C4-2B (cell line): Measurements from ENCODE around the gene KDM2A.
"Not testable (repeated sequence)": the region's sequence is repeated elsewhere in the genome, so short reads cannot be mapped to it uniquely, and the experiment has no call there.

Source experiments
- H3K27ac ChIP-seq: fragments of 450-650 bp; 2 replicates; pipeline ENCODE4 v1.5.1; 2017
- ZFX ChIP-seq: fragments of 450-650 bp; IDR thresholded peaks from 2 replicates; pipeline ENCODE4 v1.6.1; 2017
- TF ChIP-seq, protein P1 (sequence below): fragments of 450-650 bp; conservative IDR thresholded peaks from 2 replicates; pipeline ENCODE4 v1.5.1; 2017; ENCODE audit warnings: mild to moderate bottlenecking

KDM2A gene

DNA sequence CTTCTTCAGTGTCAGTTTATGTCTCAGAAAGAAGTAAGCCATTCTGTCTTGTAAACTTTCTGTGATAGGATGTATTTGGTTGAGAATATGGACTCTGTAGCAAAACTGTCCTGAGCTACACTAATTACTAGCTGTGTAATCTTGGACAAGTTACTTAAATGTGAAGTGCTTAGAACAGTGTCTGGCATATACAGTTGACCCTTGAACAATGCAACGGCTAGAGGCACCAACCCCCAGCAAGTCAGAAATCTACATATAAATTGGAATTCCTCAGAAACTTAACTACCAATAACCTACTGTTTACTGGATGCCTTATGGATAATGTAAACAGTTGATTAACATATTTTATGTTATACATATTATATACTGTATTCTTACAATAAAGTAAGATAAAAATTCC is 78.5 kb downstream of the KDM2A start:
- H3K27ac ChIP-seq, result no peak overlapping the region
- TF ChIP-seq, protein P1, sequence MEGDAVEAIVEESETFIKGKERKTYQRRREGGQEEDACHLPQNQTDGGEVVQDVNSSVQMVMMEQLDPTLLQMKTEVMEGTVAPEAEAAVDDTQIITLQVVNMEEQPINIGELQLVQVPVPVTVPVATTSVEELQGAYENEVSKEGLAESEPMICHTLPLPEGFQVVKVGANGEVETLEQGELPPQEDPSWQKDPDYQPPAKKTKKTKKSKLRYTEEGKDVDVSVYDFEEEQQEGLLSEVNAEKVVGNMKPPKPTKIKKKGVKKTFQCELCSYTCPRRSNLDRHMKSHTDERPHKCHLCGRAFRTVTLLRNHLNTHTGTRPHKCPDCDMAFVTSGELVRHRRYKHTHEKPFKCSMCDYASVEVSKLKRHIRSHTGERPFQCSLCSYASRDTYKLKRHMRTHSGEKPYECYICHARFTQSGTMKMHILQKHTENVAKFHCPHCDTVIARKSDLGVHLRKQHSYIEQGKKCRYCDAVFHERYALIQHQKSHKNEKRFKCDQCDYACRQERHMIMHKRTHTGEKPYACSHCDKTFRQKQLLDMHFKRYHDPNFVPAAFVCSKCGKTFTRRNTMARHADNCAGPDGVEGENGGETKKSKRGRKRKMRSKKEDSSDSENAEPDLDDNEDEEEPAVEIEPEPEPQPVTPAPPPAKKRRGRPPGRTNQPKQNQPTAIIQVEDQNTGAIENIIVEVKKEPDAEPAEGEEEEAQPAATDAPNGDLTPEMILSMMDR, result no peak
- no peak for TF ChIP-seq ZFX

DNA sequence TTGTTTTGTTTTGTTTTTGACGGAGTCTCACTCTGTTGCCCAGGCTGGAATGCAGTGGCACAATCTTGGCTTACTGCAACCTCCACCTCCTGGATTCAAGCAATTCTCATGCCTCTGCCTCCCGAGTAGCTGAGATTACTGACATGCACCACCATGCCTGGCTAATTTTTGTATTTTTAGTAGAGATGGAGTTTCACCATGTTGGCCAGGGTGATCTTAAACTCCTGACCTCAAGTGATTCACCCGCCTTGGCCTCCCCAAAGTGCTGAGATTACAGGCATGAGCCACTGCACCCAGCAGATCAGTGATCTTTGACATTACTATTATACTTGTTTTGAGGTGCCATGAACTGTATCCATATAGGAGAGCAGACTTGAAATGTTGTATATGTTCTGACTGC is 79.7 kb downstream of the KDM2A start:
- H3K27ac ChIP-seq, result not testable (repeated sequence)

DNA sequence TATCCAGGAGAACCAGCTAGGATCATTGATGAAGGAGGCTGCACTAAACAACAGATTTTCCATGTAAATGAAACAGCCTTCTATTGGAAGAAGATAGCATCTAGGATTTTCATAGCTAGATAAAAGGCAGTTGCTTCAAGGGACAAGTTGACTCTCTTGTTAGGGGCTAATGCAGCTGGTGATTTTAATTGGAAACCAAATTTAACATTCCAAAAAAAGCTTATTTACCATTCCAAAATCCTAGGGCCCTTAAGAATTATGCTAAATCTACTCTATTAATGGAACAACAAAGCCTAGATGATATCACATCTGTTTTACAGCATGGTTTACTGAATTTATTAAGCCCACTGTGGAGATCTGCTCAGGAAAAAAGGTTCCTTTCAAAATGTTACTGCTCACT is 80.7 kb downstream of the KDM2A start:
- H3K27ac ChIP-seq, result no peak overlapping the region
- no peak for TF ChIP-seq ZFX
- TF ChIP-seq, protein P1, result no peak

DNA sequence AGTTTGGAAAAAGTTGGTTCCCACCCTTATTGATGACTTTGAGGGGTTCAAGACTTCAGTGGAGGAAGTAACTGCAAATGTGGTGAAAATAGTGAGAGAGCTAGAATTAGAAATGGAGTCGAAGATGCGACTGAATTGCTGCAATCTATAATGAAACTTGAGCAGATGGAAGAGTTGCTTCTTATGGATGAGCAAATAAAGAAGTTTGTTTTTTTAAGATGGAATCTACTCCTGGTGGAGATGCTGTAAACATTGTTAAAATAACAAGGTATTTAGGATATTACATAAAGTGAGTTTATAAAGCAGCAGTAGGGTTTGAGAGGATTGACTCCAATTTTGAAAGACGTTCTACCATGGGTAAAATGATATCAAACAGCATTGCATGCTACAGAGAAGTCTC is 83.0 kb downstream of the KDM2A start:
- TF ChIP-seq ZFX, result no peak
- TF ChIP-seq, protein P1, result no peak
- peak overlapping the region; percentile 44; the same call in 1 of the 2 replicates for H3K27ac ChIP-seq

DNA sequence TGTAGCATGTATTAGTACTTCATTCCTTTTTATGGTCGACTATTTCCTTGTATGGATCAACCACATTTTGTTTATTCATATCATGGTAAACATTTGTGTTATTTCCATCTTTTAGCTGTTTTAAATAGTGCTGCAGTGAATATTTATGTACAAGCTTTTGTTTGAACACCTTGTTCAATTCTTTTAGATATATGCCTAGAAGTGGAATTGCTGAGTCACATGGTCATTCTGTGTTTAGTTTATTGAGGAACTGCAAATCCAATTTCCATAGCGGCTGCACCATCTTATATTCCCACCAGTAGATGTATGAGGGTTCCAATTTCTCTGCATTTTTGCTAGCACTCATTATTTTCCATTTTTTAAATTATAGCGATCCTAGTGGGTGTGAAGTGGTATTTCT is 85.8 kb downstream of the KDM2A start:
- H3K27ac ChIP-seq, result no peak overlapping the region; the same call in 1 of the 2 replicates
- TF ChIP-seq ZFX, result no peak
- TF ChIP-seq, protein P1, result no peak

DNA sequence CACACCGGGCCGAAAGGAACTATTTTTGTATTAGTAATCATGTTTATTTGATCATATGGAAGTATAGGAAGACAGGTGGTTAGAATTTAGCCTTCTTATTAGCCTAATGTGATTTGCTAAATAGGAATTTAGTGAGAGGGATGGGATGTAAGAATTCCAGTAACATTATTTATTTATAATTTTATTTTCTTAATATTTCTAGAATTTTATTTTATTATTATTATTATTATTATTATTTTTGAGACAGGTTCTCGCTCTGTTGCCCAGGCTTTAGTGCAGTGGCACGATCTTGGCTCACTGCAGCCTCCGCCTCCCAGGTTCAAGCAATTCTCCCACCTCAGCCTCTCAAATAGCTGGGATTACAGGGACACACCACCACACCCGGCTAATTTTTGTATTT is 90.2 kb downstream of the KDM2A start:
- H3K27ac ChIP-seq, result not testable (repeated sequence)

DNA sequence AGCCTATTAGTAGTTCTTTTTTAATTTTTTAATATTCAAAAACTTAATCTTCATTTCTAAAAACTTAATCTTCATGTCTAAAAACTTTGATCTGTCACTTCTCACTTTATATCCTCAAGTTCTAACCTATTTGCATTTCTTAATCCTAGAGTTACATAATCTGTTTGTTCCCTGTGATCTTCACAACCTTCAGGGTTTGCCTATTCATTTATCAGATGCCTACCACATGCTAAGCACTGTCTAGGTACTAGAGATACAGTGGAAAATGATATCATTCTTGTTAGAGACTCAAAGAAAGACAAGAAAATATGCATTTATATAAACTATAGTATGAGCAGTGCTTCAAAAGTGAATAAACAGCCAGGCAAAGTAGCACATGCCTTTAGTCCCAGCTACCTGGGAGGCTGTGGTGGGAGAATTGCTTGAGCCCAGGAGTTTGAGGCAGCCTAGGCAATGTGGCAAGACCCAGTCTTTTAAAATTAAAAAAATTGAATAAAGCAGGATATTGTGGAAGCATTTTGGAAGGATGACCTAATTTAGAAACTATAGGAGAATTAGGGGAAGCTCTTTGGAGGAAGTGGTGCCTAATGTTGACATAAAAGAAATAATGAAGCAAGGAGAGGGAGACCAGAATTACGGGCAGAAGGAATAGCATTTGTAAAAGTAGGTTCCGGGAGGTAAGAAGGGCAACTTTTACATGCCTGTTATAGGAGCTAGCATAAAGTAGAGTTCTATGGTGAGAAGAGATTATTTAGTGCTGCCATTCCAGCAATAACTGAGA is 92.8 kb downstream of the KDM2A start:
- H3K27ac ChIP-seq, result no peak overlapping the region
- TF ChIP-seq, protein P1, result no peak
- TF ChIP-seq ZFX, result no peak

DNA sequence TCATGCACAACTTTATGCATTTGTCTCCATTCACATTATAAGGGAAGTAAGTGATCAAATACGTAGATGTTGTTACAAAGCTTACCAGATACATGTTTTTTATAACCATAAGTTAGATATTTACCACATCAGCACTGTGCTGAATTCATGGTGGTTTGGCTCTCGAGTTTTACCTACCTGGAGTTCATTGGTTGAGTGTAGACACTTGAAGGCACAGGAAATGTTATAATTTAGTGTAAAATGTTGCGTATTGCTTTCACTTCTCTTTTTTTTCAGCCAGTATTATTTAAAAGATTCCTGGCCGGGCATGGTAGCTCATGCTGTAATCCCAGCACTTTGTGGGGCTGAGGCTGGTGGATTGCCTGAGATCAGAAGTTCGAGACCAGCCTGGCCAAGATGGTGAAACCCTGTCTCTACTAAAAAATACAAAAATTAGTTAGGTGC is 94.1 kb downstream of the KDM2A start:
- H3K27ac ChIP-seq, result no peak overlapping the region
- TF ChIP-seq ZFX, result no peak
- TF ChIP-seq, protein P1, result no peak
